Liver (tissue), 9 donors: Measurements from ENCODE around the gene KRTAP10-6. TPM values are rescaled to one million over a fixed set of nuclear protein-coding genes. Genes with fewer than 3 reads are reported as not detected.

Experiments used
- DNase-seq: peaks from one replicate; pipeline ENCODE4 v3.0.0-alpha.2; 2017; ENCODE audit warnings: low spot score
- H3K27ac ChIP-seq, 2 donors: one replicate each; pipeline ENCODE4 v1.7.0; 2013; ENCODE audit warnings: inconsistent platforms in 2 of 2, low read length in 2 of 2, control low read depth in 1 of 2, low read depth in 1 of 2, mild to moderate bottlenecking in 1 of 2
- H3K27me3 ChIP-seq, 4 donors: one replicate each; pipeline versions ENCODE4 v1.6.1 to v1.7.0; 2013; ENCODE audit warnings: low read length in 3 of 4, inconsistent platforms in 1 of 4, mild to moderate bottlenecking in 1 of 4, moderate library complexity in 1 of 4; ENCODE audit not compliant: control insufficient read depth in 4 of 4, insufficient read depth in 4 of 4
- H3K36me3 ChIP-seq, 4 donors: one replicate each; pipeline versions ENCODE4 v1.6.1 to v1.7.0; 2013; ENCODE audit warnings: low read length in 3 of 4, mild to moderate bottlenecking in 3 of 4, low read depth in 1 of 4, moderate library complexity in 1 of 4; ENCODE audit not compliant: control insufficient read depth in 4 of 4, insufficient read depth in 3 of 4
- H3K4me1 ChIP-seq, 4 donors: one replicate each; pipeline versions ENCODE4 v1.6.1 to v1.7.0; 2013; ENCODE audit warnings: low read length in 3 of 4, mild to moderate bottlenecking in 3 of 4, moderate library complexity in 1 of 4; ENCODE audit not compliant: control insufficient read depth in 4 of 4, insufficient read depth in 4 of 4
- H3K4me3 ChIP-seq, 3 donors: one replicate each; pipeline versions ENCODE4 v1.6.1 to v1.7.0; 2013; ENCODE audit warnings: low read length in 3 of 3, control low read depth in 1 of 3, low read depth in 1 of 3, mild to moderate bottlenecking in 1 of 3
- H3K9ac ChIP-seq, 2 donors: one replicate each; pipeline ENCODE4 v1.7.0; 2013; ENCODE audit warnings: low read length in 2 of 2, mild to moderate bottlenecking in 2 of 2, moderate library complexity in 2 of 2, control low read depth in 1 of 2, low read depth in 1 of 2
- H3K9me3 ChIP-seq, 4 donors: one replicate each; pipeline versions ENCODE4 v1.6.1 to v1.7.0; 2013; ENCODE audit warnings: low read length in 3 of 4; ENCODE audit not compliant: control insufficient read depth in 4 of 4
- ATF3 ChIP-seq: IDR thresholded peaks from 2 replicates; pipeline ENCODE4 v1.6.1; 2016; ENCODE audit warnings: antibody characterized with exemption
- EGR1 ChIP-seq, 2 donors: IDR thresholded peaks; 2 replicates each; pipeline ENCODE4 v1.6.1; 2016 to 2018; ENCODE audit warnings: antibody characterized with exemption in 2 of 2, low read depth in 2 of 2
- FOXA1 ChIP-seq: IDR thresholded peaks from 2 replicates; pipeline ENCODE4 v1.6.1; 2016; ENCODE audit warnings: antibody characterized with exemption
- FOXA2 ChIP-seq: IDR thresholded peaks from 2 replicates; pipeline ENCODE4 v1.6.1; 2016; ENCODE audit warnings: antibody characterized with exemption
- GABPA ChIP-seq, 2 donors: IDR thresholded peaks in 1 of 2; conservative IDR thresholded peaks in 1 of 2; 2 replicates each; pipeline ENCODE4 v1.6.1; 2016; ENCODE audit warnings: antibody characterized with exemption in 2 of 2, mild to moderate bottlenecking in 1 of 2, moderate library complexity in 1 of 2
- HNF4A ChIP-seq, 2 donors: conservative IDR thresholded peaks; 2 replicates each; pipeline ENCODE4 v1.6.1; 2016; ENCODE audit warnings: antibody characterized with exemption in 2 of 2, mild to moderate bottlenecking in 2 of 2
- HNF4G ChIP-seq: IDR thresholded peaks from 2 replicates; pipeline ENCODE4 v1.6.1; 2016; ENCODE audit warnings: antibody characterized with exemption
- JUND ChIP-seq, 2 donors: IDR thresholded peaks; 2 replicates each; pipeline ENCODE4 v1.6.1; 2016; ENCODE audit warnings: antibody characterized with exemption in 2 of 2
- NR2F2 ChIP-seq: IDR thresholded peaks from 2 replicates; pipeline ENCODE4 v1.6.1; 2016; ENCODE audit warnings: antibody characterized with exemption
- RAD21 ChIP-seq, 2 donors: IDR thresholded peaks; 2 replicates each; pipeline ENCODE4 v1.6.1; 2016; ENCODE audit warnings: antibody characterized with exemption in 2 of 2, mild to moderate bottlenecking in 2 of 2
- RXRA ChIP-seq, 2 donors: IDR thresholded peaks; 2 replicates each; pipeline ENCODE4 v1.6.1; 2017 to 2018; ENCODE audit warnings: antibody characterized with exemption in 2 of 2, mild to moderate bottlenecking in 1 of 2
- SP1 ChIP-seq: IDR thresholded peaks from 2 replicates; pipeline ENCODE4 v1.6.1; 2018; ENCODE audit warnings: antibody characterized with exemption, mild to moderate bottlenecking
- TAF1 ChIP-seq: conservative IDR thresholded peaks from 2 replicates; pipeline ENCODE4 v1.6.1; 2016; ENCODE audit warnings: antibody characterized with exemption, mild to moderate bottlenecking
- YY1 ChIP-seq: IDR thresholded peaks from 2 replicates; pipeline ENCODE4 v1.6.1; 2016; ENCODE audit warnings: antibody characterized with exemption, mild to moderate bottlenecking
- ZBTB33 ChIP-seq: IDR thresholded peaks from 2 replicates; pipeline ENCODE4 v1.6.1; 2016; ENCODE audit warnings: antibody characterized with exemption
- WGBS: extraction: QIAGEN DNeasy Blood & Tissue Kit; methylation state at CpG from one replicate; pipeline ENCODE4 v1.1.7; 2013; 5-methylcytosine and 5-hydroxymethylcytosine counted together
- polyA plus RNA-seq, 2 donors: library from polyadenylated mRNA; stranded (reverse) in 1 of 2; unstranded in 1 of 2; fragments of 200-250 nt in 1 of 2; fragments of >200 nt in 1 of 2; fragmentation: Nextera tagmentation in 1 of 2; extraction: Ambion mirVana in 1 of 2; gene quantifications; one replicate each; pipeline versions ENCODE4 v1.2.1 to v1.2.3, GENCODE V29; 2013 to 2015
- total RNA-seq, 2 donors: library from RNA; depleted of rRNA; stranded (reverse); fragments of >200 nt; gene quantifications; one replicate each; pipeline ENCODE4 v1.2.3, GENCODE V29; 2014
- TF ChIP-seq, protein P1 (sequence below): IDR thresholded peaks from 2 replicates; pipeline ENCODE4 v1.6.1; 2016; ENCODE audit warnings: antibody characterized with exemption, mild to moderate bottlenecking
- TF ChIP-seq, protein P2 (sequence below): IDR thresholded peaks from 2 replicates; pipeline ENCODE4 v1.6.1; 2016; ENCODE audit warnings: antibody characterized with exemption
- TF ChIP-seq, protein P3 (sequence below): fragments of 150-350 bp; IDR thresholded peaks from 2 replicates; pipeline ENCODE4 v1.5.1; 2017; ENCODE audit warnings: improper control_type of control experiment, low read depth, low read length; ENCODE audit not compliant: missing input control
- donor health status: healthy.
- donor health status: healthy.
- donor health status: healthy.
- donor health status: healthy.
- donor health status: healthy.

The KRTAP10-6 gene
- total and polyA plus RNA-seq, 4 donors: not detected

DNA sequence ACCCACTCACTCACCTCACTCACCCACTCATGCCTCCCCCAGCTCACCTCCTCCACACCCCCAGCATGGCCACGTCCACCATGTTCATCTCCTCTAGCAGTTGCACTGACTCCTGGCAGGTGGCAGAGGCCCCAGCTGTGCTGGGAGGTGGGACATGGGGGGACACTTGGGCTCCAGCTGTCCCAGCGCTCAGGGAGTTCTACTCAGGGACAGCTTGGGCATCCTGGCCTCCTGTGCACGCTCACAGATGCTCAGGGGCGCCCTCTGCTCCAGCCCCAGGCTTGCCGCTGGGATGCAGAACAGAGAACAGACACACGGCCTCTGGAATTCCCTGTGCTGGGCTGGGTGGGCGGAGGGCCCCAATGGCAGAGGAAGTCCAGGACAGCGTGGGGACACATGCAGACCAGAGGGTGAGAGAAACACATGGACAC is 24.8 kb upstream of the KRTAP10-6 start:
- 62% methylated on average over 8 of the region's 8 CpGs for WGBS
- Histone ChIP-seq H3K9me3 (peaks cover 0 to 1% (median 0%) of the 10 kb centered on the region in 4 donors), H3K36me3 (no peaks in the 10 kb centered on the region), H3K27ac (no peak overlapping the region), H3K4me3 (no peak overlapping the region), H3K4me1 (no peaks in the 10 kb centered on the region), H3K9ac (no peak overlapping the region), H3K27me3 (no peaks in the 10 kb centered on the region)
- no peak for DNase-seq
- no peak for TF ChIP-seq NR2F2
- TF ChIP-seq ATF3: no peak
- TF ChIP-seq, protein P1, sequence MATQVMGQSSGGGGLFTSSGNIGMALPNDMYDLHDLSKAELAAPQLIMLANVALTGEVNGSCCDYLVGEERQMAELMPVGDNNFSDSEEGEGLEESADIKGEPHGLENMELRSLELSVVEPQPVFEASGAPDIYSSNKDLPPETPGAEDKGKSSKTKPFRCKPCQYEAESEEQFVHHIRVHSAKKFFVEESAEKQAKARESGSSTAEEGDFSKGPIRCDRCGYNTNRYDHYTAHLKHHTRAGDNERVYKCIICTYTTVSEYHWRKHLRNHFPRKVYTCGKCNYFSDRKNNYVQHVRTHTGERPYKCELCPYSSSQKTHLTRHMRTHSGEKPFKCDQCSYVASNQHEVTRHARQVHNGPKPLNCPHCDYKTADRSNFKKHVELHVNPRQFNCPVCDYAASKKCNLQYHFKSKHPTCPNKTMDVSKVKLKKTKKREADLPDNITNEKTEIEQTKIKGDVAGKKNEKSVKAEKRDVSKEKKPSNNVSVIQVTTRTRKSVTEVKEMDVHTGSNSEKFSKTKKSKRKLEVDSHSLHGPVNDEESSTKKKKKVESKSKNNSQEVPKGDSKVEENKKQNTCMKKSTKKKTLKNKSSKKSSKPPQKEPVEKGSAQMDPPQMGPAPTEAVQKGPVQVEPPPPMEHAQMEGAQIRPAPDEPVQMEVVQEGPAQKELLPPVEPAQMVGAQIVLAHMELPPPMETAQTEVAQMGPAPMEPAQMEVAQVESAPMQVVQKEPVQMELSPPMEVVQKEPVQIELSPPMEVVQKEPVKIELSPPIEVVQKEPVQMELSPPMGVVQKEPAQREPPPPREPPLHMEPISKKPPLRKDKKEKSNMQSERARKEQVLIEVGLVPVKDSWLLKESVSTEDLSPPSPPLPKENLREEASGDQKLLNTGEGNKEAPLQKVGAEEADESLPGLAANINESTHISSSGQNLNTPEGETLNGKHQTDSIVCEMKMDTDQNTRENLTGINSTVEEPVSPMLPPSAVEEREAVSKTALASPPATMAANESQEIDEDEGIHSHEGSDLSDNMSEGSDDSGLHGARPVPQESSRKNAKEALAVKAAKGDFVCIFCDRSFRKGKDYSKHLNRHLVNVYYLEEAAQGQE: no peak
- no peak for TF ChIP-seq YY1
- TF ChIP-seq, protein P2, sequence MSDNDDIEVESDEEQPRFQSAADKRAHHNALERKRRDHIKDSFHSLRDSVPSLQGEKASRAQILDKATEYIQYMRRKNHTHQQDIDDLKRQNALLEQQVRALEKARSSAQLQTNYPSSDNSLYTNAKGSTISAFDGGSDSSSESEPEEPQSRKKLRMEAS: no peak
- no peak for TF ChIP-seq RAD21 (IDR thresholded peaks at IDR 0.05)
- TF ChIP-seq HNF4A (conservative IDR thresholded peaks at IDR 0.05): no peak
- TF ChIP-seq GABPA (IDR thresholded peaks at IDR 0.05 in 1 of 2, conservative IDR thresholded peaks at IDR 0.05 in 1 of 2): no peak
- no peak for TF ChIP-seq RXRA (IDR thresholded peaks at IDR 0.05)
- TF ChIP-seq FOXA1: no peak
- no peak for TF ChIP-seq EGR1 (IDR thresholded peaks at IDR 0.05; ENCODE audit: low read depth in 2 of 2)
- TF ChIP-seq SP1: no peak
- no peak for TF ChIP-seq FOXA2
- TF ChIP-seq HNF4G: no peak
- no peak for TF ChIP-seq ZBTB33
- TF ChIP-seq JUND (IDR thresholded peaks at IDR 0.05): no peak
- TF ChIP-seq TAF1: no peak
- TF ChIP-seq, protein P3, sequence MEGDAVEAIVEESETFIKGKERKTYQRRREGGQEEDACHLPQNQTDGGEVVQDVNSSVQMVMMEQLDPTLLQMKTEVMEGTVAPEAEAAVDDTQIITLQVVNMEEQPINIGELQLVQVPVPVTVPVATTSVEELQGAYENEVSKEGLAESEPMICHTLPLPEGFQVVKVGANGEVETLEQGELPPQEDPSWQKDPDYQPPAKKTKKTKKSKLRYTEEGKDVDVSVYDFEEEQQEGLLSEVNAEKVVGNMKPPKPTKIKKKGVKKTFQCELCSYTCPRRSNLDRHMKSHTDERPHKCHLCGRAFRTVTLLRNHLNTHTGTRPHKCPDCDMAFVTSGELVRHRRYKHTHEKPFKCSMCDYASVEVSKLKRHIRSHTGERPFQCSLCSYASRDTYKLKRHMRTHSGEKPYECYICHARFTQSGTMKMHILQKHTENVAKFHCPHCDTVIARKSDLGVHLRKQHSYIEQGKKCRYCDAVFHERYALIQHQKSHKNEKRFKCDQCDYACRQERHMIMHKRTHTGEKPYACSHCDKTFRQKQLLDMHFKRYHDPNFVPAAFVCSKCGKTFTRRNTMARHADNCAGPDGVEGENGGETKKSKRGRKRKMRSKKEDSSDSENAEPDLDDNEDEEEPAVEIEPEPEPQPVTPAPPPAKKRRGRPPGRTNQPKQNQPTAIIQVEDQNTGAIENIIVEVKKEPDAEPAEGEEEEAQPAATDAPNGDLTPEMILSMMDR: no peak

DNA sequence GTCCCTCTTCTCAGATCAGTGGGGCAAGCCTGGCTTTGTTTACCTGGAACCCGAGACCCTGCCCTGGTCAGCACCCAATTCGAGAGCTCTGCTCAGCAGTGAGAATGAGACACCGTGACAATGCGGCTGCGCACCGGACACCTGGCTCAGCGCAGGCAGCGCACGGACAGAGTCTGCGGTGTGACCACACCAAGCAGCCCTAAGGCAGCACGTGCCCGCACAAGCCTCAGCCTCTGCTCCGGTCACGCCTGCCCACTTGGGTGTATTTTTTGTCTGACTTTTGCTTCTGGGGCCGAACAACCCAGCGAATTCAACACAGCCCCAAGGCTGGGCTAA is 24.3 kb upstream of the KRTAP10-6 start:
- DNase-seq: no peak
- Histone ChIP-seq H3K27me3 (no peaks in the 10 kb centered on the region), H3K27ac (no peak overlapping the region), H3K4me3 (no peak overlapping the region), H3K9ac (no peak overlapping the region), H3K9me3 (peaks cover 0 to 1% (median under 1%) of the 10 kb centered on the region in 4 donors), H3K4me1 (no peaks in the 10 kb centered on the region), H3K36me3 (no peaks in the 10 kb centered on the region)
- 82% methylated on average over 16 of the region's 16 CpGs for WGBS
- TF ChIP-seq FOXA2: no peak
- no peak for TF ChIP-seq YY1
- TF ChIP-seq EGR1 (IDR thresholded peaks at IDR 0.05; ENCODE audit: low read depth in 2 of 2): no peak
- TF ChIP-seq JUND (IDR thresholded peaks at IDR 0.05): no peak
- no peak for TF ChIP-seq SP1
- TF ChIP-seq GABPA (IDR thresholded peaks at IDR 0.05 in 1 of 2, conservative IDR thresholded peaks at IDR 0.05 in 1 of 2): no peak
- TF ChIP-seq, protein P2: no peak
- TF ChIP-seq, protein P1: no peak
- TF ChIP-seq ZBTB33: no peak
- no peak for TF ChIP-seq HNF4A (conservative IDR thresholded peaks at IDR 0.05)
- no peak for TF ChIP-seq RAD21 (IDR thresholded peaks at IDR 0.05)
- TF ChIP-seq FOXA1: no peak
